ENCODE results near the gene CRY2.

CRY2 gene

GRCh38 chr11:45932217-45932616 is 84.9 kb downstream of the CRY2 start:
- TF ChIP-seq CTCF (IDR thresholded peaks at IDR 0.05; ENCODE audit: borderline replicate concordance, insufficient read depth, low read depth, low read length), result no peak
- no peak overlapping the region for H3K4me3 ChIP-seq (ENCODE audit: low read depth, low read length)
